ENCODE results near the gene KHDRBS2.

The KHDRBS2 gene

DNA sequence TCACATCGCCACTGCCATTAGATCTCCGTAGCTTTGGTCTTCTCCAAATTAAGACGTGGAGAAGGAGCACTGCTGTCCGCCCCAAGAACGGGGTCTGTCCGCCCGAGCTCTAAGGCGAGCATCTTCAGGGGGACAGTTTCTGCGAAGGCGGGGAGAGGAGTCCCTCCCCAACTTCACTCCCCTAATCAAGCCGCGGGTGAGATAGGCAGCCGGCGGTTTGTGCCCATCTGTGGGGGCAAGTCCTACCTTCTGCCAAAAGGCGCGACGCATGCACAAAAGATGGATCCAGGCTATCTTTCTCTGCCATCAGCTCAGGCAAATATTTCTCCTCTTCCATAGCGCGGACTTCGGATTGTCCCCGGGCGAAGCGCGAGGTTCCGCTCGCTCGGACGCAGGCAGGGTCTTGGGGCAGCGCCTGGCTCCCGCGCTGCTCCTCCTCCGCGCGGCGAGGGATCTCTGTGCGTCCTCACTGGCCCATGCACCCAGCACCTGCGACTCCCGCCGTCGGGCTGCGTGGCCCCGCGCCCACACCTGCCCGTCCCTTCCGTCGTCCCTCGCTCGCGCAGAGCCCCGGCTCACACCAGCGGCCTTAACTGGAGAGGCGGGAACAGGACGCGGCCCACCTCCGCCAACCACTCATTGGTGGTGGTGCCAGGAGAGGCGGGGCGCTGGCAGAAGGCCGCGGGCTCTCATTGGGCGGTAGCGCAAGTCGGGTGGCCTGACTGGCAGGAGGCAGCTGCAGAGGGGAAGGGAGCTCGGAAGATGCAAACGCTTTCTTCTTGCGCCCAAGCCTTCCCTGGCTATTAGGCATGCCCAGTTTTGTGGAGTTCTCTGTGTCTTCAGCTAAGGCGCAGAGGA lies at the start of gene KHDRBS2:
Gene KHDRBS2, minus strand, starts transcription at position 614 of the 858 bp plus-strand sequence.
- DNase-seq (ENCODE audit: low read depth in 4 of 4, low spot score in 1 of 4) = no peak

DNA sequence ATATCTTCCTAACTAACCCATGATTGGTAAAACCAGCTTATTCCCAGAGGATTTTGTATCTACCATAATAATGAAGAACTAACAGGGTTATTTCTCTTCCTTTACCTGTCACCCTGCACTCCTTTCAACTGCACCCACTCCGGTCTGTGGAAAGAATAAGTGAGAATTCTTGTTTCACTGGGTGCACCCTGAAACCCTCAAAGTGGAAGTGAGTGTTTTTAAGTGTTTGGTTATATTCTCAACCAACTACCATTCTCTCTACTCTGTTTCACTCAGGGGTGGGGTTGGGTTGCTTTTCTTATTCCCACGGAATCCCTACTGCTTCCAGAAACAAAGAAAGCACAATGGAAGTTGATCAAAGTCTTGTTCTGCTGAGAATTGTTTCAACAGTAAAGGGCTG lies 42.6 kb upstream of the KHDRBS2 start:
- DNase-seq (ENCODE audit: low read depth in 4 of 4, low spot score in 1 of 4) = no peak

DNA sequence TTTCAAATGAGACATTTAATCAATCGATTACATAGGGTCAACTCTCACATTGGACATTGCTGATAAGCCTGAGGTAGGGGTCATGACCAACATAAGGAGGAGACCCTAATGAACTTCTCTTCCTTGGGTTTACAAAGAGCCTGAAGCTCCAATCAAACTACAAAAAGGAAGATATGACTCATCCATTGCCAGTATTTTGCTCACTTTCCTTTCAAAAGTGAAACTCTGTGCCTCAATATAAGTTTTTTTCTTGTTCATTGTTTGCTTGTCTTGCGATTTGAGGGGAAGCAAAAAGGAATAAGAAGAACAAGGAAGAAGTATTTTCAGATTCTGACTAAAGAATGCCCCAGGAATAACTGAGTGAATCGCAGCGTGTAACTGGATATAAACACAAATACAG lies 38.8 kb upstream of the KHDRBS2 start:
- DNase-seq (ENCODE audit: low read depth in 4 of 4, low spot score in 1 of 4) = no peak

DNA sequence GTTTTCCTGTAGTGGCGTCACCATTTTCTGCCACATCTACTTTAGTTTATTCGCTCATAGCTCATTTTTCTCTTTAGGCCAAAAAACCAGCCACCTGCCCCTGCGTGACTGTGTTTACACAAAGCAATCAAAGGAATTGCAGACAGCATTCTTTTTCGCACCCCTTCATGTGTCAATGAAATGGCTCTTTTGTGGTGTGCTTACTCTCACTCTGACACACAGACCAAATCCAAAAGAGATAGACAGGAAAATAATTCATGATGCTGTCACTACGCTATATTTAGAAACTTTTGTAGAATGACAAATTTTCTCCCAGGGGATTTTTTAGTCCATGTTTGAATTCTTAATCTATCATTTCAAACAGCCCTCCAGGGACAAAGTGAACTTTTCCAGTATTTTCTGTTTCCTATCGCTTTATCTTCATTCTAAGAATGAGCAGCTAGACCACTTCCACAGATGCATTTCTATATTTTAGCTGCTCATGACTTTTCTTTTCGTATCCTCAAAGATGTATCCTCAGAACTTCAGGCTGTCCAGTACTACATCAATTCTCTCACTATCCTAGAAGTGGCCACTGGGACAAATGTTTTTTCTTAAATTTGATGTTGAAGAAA lies 37.9 kb upstream of the KHDRBS2 start:
- no peak for DNase-seq (ENCODE audit: low read depth in 4 of 4, low spot score in 1 of 4)

DNA sequence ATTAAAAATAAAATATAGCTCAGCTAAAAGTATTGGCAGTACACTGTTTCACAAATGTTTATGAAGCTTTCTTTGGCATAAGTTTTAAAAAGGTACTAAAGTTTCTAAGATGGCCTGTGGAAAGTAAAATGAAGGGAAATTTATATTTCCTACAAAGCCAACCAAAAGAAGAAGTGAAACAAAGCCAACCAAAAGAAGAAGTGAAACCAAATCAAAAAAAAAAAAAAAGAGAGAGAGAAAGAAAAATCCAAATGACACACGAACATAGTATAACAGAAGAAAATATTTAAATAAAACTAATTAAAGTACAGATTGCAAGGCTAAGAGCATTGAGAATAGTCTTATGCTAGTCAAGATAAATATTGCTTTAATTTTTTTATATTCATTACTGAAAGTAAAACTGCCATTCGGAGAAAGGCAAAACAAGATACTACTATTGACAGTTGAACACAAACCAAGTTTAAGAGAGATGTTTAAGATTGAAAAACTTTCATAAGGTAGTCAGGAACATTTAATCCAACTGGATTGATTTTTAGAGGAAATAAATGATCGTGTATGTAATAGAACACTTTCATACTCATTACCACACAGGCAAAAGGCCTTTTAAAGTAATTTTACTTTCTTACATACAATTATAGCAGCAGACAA lies 12.8 kb upstream of the KHDRBS2 start:
- DNase-seq (ENCODE audit: low read depth in 4 of 4, low spot score in 1 of 4) = no peak

DNA sequence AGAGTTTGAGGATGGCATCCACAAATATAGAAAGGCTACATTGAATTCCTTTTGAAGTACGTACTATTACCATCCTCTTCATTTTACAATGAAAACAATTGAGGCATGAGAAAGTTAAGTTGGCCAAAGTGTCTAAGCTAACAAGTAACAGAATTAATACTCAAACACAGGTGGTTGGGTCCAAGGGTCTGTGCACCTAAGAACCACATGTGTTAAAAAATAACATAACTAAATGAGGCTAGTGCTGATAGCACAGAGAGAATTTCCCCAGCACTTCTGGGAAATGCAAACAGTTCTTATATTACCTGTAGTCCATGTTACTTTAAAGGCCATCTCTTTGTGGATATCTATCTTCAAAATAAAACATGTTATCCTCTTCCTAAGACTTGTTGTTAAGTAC lies 10.5 kb upstream of the KHDRBS2 start:
- no peak for DNase-seq (ENCODE audit: low read depth in 4 of 4, low spot score in 1 of 4)

DNA sequence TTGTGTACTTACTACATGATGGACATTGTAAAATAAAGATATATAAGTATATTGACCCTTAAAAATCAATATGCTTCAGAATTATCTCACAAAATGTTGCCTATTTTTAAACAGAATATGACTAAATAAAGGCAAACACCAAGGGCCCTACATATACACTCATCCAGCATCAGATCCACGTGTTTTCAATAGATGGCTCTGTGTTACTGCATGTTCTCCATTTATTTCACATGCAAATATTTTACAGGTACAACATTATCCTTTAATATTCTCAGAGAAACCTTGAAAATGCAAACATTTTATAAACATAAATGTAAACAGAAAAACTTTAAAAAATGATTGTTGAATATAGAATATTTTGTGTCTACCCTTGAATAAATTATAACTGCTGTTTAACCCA lies 2.9 kb upstream of the KHDRBS2 start:
- DNase-seq (ENCODE audit: low read depth in 4 of 4, low spot score in 1 of 4) = no peak

DNA sequence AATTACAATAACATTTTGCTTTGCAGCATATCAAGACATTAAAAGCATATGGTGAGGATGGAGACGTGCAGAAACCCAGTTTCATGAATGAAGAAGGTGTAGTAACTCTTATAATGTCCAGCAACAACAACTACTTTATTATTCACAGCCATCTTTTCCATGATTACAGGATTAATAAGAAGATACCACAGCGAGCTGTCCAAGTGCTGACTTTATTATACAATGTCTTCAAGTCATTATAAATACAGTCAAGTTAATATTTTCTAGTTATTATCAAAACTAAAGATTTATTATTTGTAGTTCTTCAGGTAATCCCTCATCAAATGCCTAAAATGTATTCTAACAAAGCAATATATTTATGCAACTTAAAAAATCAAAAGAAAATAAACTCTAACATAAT lies 2.5 kb upstream of the KHDRBS2 start:
- no peak for DNase-seq (ENCODE audit: low read depth in 4 of 4, low spot score in 1 of 4)

DNA sequence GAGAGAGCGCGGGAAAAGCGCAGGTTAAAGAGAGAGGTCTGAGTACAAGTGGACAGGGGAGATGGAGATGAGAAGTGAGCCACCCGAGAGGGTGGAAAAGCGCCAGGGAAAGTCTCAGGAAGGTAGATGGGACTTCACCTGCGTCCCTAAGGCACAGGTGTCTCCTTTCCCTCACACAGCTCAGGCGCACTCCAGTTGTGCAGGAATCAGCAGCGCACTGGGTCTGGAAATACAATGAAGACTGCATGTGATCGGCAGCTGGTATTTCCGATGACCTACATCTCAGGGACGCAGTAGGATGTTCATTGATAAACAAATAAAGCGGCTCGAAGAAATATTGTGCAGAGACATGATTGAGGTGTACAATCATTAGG lies 432 bp upstream of the KHDRBS2 start:
- no peak for DNase-seq (ENCODE audit: low read depth in 4 of 4, low spot score in 1 of 4)

DNA sequence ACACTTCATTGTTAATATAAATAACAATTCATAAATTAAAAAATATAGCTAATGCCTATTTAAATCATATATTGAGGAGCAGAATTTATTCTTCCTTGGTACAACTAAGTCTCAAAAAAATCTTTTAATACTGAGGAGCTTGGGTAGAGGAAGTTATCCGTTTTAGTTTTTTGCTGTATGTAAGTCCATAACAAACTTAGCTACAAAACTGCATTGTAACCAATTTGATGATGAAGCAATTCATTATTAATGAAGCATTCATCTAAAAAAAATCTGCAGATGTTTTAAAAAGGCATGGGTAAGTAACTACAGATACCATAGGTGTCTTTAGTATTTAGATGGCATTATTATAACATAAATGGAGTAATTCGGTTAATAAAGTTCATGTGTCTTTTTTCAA lies 1.3 kb downstream of the KHDRBS2 start:
- no peak for DNase-seq (ENCODE audit: low read depth in 4 of 4, low spot score in 1 of 4)

DNA sequence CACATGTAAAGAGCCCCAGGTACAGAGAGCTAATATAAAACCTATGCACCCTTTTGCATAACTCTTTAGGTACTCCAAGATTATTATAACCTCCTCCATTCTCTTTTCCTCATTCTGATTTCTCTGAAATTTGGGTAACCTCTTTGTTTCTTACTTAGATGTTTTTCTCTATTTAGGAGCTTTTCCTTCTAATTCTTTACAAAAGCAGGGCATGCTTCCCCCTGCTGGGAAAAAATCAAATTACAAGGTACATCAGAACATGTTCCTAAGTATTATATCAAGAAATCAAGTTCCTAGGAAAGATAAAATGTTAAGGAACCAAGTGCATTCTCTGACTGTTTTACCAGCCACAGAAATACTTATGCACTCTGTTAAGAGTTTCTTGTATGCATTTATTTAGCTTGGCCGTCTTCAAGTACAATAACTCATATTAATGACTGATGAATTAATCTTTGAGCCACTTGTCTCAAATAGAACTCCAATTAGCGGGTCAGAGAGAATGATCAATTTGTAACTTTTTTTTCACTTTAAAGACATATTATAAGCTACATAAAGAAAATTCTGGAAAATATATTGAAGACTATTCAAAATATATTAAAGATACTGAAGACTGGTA lies 2.1 kb downstream of the KHDRBS2 start:
- DNase-seq (ENCODE audit: low read depth in 4 of 4, low spot score in 1 of 4) = no peak

DNA sequence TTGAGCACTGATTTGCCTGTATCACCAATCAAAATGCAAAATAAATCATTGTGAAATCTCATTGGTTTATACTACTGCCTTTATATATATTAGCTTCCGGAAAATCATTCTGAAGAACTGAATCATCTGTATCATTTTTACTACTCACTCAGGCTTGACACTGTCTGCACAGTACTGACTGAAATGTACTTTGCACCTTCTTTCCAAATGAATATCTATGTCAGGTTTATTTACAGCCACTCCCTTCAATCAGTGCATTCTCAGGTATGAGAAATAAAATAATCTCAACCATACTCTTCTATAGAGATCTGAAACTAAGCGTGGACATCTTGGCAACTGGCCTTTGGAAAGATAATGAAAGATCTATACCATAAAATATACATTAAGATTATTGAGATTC lies 2.7 kb downstream of the KHDRBS2 start:
- DNase-seq (ENCODE audit: low read depth in 4 of 4, low spot score in 1 of 4) = no peak

DNA sequence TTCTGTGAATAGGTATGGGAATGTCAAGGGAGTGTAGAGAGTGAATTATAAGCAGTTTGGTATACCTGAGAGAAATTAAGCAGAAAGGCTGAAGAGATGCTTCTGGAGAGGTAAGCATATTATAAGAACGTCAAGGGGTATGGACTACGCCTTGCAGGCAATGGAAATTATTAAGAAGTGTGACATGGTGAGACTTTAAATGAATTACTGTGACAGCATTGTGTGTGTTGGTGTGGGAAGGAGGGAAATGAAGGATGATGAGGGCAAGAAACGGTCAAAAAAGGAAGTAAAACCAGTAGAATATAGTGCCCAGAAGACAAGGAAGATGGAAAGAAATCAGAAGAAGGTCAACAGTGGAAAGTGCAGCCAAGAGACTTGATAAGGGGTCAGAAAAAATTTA lies 5.9 kb downstream of the KHDRBS2 start:
- DNase-seq (ENCODE audit: low read depth in 4 of 4, low spot score in 1 of 4) = no peak

DNA sequence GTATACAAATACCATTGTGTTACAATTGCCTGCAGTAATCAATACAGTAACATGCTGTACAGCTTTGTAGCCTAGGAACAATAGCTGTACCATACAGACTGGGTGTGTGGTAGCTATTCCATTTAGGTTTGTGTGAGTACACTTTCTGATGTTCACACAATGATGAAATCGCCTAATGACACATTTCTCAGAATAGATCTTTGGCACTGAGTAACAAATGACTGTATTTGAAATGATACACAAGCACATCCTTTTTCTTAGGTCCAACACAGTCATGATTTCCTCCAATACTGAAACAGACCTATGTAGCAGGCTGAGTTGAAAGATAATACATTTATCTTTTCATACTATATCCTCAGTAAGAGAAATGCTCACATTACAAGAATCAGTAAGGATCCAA lies 13.9 kb downstream of the KHDRBS2 start:
- DNase-seq (ENCODE audit: low read depth in 4 of 4, low spot score in 1 of 4) = no peak

DNA sequence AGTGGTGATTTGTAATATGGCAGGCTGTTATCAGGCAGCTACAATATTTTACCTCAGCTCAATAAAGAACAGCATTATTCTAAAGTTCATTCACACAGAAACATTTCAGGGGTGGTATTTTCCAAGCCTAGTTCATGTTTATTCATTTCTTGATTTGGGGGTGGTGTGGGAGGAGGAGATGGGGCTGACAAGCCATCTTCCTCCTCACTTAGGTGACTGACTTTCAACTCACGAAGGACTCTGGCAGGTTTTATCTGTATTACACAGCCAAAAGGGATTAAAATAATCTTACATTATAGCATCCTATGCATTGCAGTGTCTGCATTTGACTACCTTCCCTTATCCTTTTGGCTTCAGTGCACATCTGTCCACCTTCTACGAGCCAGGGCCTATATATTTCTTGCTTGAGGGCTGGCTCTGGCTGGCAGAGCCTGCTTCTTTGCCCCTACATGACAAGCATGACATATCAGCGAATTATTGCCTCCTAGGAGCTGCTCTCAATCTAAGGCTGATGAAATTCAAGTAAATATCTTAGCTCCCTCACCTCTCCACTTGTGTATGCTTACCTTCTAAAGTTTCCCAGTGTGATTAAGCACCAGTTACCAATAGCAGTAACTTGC lies 20.0 kb downstream of the KHDRBS2 start:
- DNase-seq (ENCODE audit: low read depth in 4 of 4, low spot score in 1 of 4) = no peak

DNA sequence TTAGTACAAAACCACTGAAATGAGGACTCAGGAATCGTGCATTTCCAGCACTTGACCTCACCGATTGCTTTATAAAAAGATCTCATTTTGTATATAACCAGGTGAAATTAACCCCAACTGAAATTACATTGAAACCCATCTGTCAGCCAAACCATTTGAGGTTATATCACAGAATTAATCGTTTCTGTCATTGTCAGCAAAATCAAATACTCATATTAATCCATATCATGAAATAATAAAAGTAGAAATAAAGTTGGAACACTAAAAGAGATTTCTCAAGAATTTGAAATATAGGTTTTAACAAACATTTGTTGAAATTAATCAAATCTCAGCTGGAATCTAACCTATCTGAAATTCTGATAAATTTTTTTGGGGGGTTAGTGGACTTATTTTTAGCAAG lies 23.7 kb downstream of the KHDRBS2 start:
- no peak for DNase-seq (ENCODE audit: low read depth in 4 of 4, low spot score in 1 of 4)

DNA sequence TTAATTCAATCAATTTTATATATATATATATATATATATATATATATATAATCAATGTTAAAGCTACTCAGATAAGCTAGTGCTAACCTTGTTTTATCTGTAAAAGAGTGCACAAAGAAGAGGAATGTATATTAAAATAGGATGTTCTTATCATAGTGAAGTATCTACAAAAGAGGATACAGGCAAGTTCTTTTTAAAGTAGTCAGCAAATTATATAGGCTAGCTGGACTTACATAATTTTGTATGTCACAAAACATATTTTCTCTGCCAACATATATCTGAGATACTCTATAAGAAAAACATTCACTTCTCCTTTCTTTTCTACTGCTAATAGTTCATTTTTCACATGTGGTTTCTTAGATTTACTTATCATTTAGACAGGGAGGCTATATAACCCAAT lies 39.9 kb downstream of the KHDRBS2 start:
- DNase-seq (ENCODE audit: low read depth in 4 of 4, low spot score in 1 of 4) = no peak

DNA sequence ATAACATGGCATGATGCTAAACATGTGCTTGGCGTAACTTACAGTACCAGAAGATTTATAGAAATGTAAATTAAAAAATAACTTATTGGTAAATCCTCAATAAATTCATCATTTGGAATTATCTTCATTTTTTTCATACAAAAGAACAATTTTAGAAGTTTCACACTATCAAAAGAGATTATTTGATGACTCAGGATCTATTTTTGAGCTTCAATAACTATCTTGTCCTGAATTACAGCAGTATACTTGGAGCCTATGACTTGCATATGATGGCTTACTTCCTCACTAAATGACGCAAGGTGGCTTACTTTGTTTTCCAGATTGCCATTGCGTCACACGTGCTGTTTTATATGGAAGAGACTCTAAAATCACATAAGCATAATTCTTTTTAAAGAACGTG lies 49.2 kb downstream of the KHDRBS2 start:
- DNase-seq (ENCODE audit: low read depth in 4 of 4, low spot score in 1 of 4) = no peak

DNA sequence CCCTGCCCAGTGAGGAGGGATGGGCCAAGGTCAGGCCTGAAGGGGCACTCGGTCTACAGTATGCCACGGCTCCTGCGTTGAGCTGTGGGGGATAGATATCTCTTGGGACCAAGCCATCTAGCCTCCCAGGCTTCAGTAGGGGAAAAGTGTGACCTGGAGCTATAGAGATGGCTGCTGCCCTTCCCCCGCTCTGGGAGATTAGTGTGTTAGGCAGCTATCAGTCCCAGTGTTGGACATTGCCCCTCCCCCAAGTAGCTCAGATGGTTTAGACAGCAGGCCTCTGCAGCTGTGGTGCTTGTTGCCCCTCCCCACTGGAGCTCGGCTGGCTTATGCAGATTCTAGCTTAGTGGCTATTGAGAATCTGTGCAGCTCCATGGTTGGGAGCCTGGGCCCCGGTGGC lies 56.8 kb downstream of the KHDRBS2 start:
- DNase-seq (ENCODE audit: low read depth in 4 of 4, low spot score in 1 of 4) = no peak

DNA sequence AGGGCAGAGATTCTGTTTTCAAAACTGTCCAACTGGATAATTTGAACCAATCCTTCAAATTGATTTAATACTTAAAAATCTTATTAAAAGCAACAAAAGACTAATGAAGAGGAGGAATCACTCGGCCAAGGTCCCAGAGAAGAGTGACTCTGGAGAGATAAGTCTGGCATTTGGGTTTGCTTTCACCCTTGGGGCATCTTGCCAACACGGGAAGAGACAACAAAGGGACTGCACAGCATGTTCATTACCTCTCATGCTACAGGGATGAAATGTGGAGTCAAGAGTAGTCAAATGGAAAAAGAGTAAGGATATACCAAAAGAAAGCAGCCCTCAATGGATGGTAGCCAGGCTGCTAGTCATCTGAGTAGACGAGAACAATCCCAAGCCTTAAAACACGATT lies 68.2 kb downstream of the KHDRBS2 start:
- no peak for DNase-seq (ENCODE audit: low read depth in 4 of 4, low spot score in 1 of 4)

DNA sequence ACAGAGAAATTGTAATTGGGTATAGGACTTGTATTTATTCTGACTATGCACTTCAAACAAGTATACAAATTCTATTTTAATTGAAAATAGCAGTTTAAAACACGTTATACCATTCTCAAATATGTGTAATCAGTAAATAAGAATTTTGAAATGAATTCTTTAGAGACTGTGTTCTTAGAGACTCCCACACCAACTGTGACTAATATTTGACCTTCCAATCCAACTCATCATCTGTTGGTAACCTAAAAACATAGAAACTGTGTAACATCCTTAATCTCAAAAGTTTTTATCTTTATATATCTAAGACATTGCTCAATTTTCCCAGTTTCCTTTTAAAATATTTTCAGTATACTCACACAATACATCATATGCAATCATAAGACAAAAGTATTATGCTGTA lies 83.9 kb downstream of the KHDRBS2 start:
- DNase-seq (ENCODE audit: low read depth in 4 of 4, low spot score in 1 of 4) = no peak

DNA sequence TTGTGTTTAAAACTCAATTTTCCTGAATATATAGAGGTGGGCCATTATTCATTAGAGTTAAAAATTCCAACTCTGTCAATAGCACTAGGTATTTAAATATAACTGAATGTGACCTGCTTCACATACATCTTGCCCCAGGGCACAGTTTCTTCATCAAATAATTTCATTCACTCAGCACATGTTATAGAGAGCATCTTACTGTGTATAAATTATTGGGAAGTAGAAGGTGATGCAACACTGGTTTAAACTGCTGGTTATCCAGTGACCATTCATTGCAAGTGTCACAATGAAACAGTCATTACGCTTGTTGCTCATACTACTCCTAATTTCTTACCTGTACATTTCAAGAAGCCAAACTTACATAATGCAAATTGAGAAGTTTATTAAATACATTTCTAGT lies 93.4 kb downstream of the KHDRBS2 start:
- no peak for DNase-seq (ENCODE audit: low read depth in 4 of 4, low spot score in 1 of 4)

Data from stimulated activated CD4-positive, alpha-beta T cell treated with anti-CD3 and anti-CD28 coated beads, Interleukin-1b, Interleukin-23, amount 100 ng/mL, for 24 hours (primary cell).